Measurements from ENCODE around the gene SLC5A12.

GRCh38 chr11:26726960-26727359 lies 5.1 kb upstream of the SLC5A12 start:
- no peak for TF ChIP-seq MAFK (IDR thresholded peaks at IDR 0.05; ENCODE audit: partially characterized antibody)
- no peak for TF ChIP-seq NR3C1 (IDR thresholded peaks at IDR 0.05)
- no peak for TF ChIP-seq CTCF (IDR thresholded peaks at IDR 0.05)
- no peak for TF ChIP-seq POLR2A (IDR thresholded peaks at IDR 0.05; ENCODE audit: low read length)
- no peak for TF ChIP-seq JUNB (IDR thresholded peaks at IDR 0.05)
- no peak for TF ChIP-seq KDM1A (IDR thresholded peaks at IDR 0.05; ENCODE audit: low read depth)
- no peak for TF ChIP-seq HES2 (IDR thresholded peaks at IDR 0.05)
- no peak for TF ChIP-seq RAD21 (conservative IDR thresholded peaks at IDR 0.05 in 1 of 2, IDR thresholded peaks at IDR 0.05 in 1 of 2)
- no peak for TF ChIP-seq KDM5A (IDR thresholded peaks at IDR 0.05)
- no peak for TF ChIP-seq FOSL2 (IDR thresholded peaks at IDR 0.05)
- TF ChIP-seq FOSL2 (CRISPR knock-in tag; IDR thresholded peaks at IDR 0.05) = no peak
- no peak for TF ChIP-seq PBX3 (IDR thresholded peaks at IDR 0.05)
- no peak for TF ChIP-seq RCOR1 (IDR thresholded peaks at IDR 0.05; ENCODE audit: low read depth, low read length)
- TF ChIP-seq ELK1 (IDR thresholded peaks at IDR 0.05; ENCODE audit: low read depth, low read length) = no peak
